ENCODE results near the gene CFAP210.

The CFAP210 gene

GRCh38 chr2:169729274-169729605, 35.0 kb upstream of the CFAP210 start:
- H3K9ac ChIP-seq (ENCODE audit: low read depth, low read length), result no peak overlapping the region
- peaks cover 10% of the 10 kb centered on the region for H3K27me3 ChIP-seq (ENCODE audit: control insufficient read depth, insufficient read depth, low read length)
- H3K4me3 ChIP-seq (ENCODE audit: low read depth, low read length), result no peak overlapping the region
- no peaks in the 10 kb centered on the region for H3K9me3 ChIP-seq (ENCODE audit: control insufficient read depth, insufficient read depth, low read length)
- no peak overlapping the region for H3K27ac ChIP-seq (ENCODE audit: low read depth, low read length)
- H3K36me3 ChIP-seq (ENCODE audit: control insufficient read depth, insufficient read depth, low read length), result no peaks in the 10 kb centered on the region
- peaks cover 4% of the 10 kb centered on the region; the same call in 1 of the 2 replicates for H3K4me1 ChIP-seq (ENCODE audit: control insufficient read depth, insufficient read depth, low read length)

GRCh38 chr2:169727065-169727464, 32.9 kb upstream of the CFAP210 start:
- Histone ChIP-seq H3K9ac (ENCODE audit: low read depth, low read length) (no peak overlapping the region), H3K27me3 (ENCODE audit: control insufficient read depth, insufficient read depth, low read length) (no peaks in the 10 kb centered on the region), H3K27ac (ENCODE audit: low read depth, low read length) (no peak overlapping the region), H3K36me3 (ENCODE audit: control insufficient read depth, insufficient read depth, low read length) (no peaks in the 10 kb centered on the region), H3K4me1 (ENCODE audit: control insufficient read depth, insufficient read depth, low read length) (no peaks in the 10 kb centered on the region), H3K4me3 (ENCODE audit: low read depth, low read length) (no peak overlapping the region), H3K9me3 (ENCODE audit: control insufficient read depth, insufficient read depth, low read length) (no peaks in the 10 kb centered on the region)

- H3K36me3 ChIP-seq (ENCODE audit: control insufficient read depth, insufficient read depth, low read length), result no peaks in the 10 kb centered on the region
- no peaks in the 10 kb centered on the region for H3K27me3 ChIP-seq (ENCODE audit: control insufficient read depth, insufficient read depth, low read length)
- H3K4me3 ChIP-seq (ENCODE audit: low read depth, low read length), result no peak overlapping the region
- no peaks in the 10 kb centered on the region for H3K4me1 ChIP-seq (ENCODE audit: control insufficient read depth, insufficient read depth, low read length)
- H3K27ac ChIP-seq (ENCODE audit: low read depth, low read length), result no peak overlapping the region
- H3K9me3 ChIP-seq (ENCODE audit: control insufficient read depth, insufficient read depth, low read length), result no peaks in the 10 kb centered on the region
- H3K9ac ChIP-seq (ENCODE audit: low read depth, low read length), result no peak overlapping the region
Measured at GRCh38 chr2:169721016-169721415, 26.8 kb upstream of the CFAP210 start.

GRCh38 chr2:169718930-169719504, 24.8 kb upstream of the CFAP210 start:
- no peaks in the 10 kb centered on the region for H3K27me3 ChIP-seq (ENCODE audit: control insufficient read depth, insufficient read depth, low read length)
- H3K36me3 ChIP-seq (ENCODE audit: control insufficient read depth, insufficient read depth, low read length), result no peaks in the 10 kb centered on the region
- H3K9ac ChIP-seq (ENCODE audit: low read depth, low read length), result no peak overlapping the region
- no peak overlapping the region for H3K27ac ChIP-seq (ENCODE audit: low read depth, low read length)
- H3K4me1 ChIP-seq (ENCODE audit: control insufficient read depth, insufficient read depth, low read length), result no peaks in the 10 kb centered on the region
- H3K9me3 ChIP-seq (ENCODE audit: control insufficient read depth, insufficient read depth, low read length), result no peaks in the 10 kb centered on the region
- H3K4me3 ChIP-seq (ENCODE audit: low read depth, low read length), result no peak overlapping the region

GRCh38 chr2:169717691-169718063, 23.5 kb upstream of the CFAP210 start:
- Histone ChIP-seq H3K27ac (ENCODE audit: low read depth, low read length) (no peak overlapping the region), H3K36me3 (ENCODE audit: control insufficient read depth, insufficient read depth, low read length) (no peaks in the 10 kb centered on the region), H3K27me3 (ENCODE audit: control insufficient read depth, insufficient read depth, low read length) (no peaks in the 10 kb centered on the region), H3K9me3 (ENCODE audit: control insufficient read depth, insufficient read depth, low read length) (no peaks in the 10 kb centered on the region), H3K4me1 (ENCODE audit: control insufficient read depth, insufficient read depth, low read length) (no peaks in the 10 kb centered on the region), H3K4me3 (ENCODE audit: low read depth, low read length) (no peak overlapping the region), H3K9ac (ENCODE audit: low read depth, low read length) (no peak overlapping the region)

GRCh38 chr2:169716938-169717690, 22.9 kb upstream of the CFAP210 start:
- H3K36me3 ChIP-seq (ENCODE audit: control insufficient read depth, insufficient read depth, low read length), result no peaks in the 10 kb centered on the region
- no peaks in the 10 kb centered on the region for H3K9me3 ChIP-seq (ENCODE audit: control insufficient read depth, insufficient read depth, low read length)
- no peaks in the 10 kb centered on the region for H3K27me3 ChIP-seq (ENCODE audit: control insufficient read depth, insufficient read depth, low read length)
- H3K4me1 ChIP-seq (ENCODE audit: control insufficient read depth, insufficient read depth, low read length), result no peaks in the 10 kb centered on the region
- H3K27ac ChIP-seq (ENCODE audit: low read depth, low read length), result no peak overlapping the region
- no peak overlapping the region for H3K4me3 ChIP-seq (ENCODE audit: low read depth, low read length)
- no peak overlapping the region for H3K9ac ChIP-seq (ENCODE audit: low read depth, low read length)

- H3K4me1 ChIP-seq (ENCODE audit: control insufficient read depth, insufficient read depth, low read length), result no peaks in the 10 kb centered on the region
- H3K4me3 ChIP-seq (ENCODE audit: low read depth, low read length), result no peak overlapping the region
- no peaks in the 10 kb centered on the region for H3K36me3 ChIP-seq (ENCODE audit: control insufficient read depth, insufficient read depth, low read length)
- 0 out of 2 replicates have a peak, but pooled peaks cover 2% of the 10 kb centered on the region for H3K9me3 ChIP-seq (ENCODE audit: control insufficient read depth, insufficient read depth, low read length)
- no peak overlapping the region for H3K9ac ChIP-seq (ENCODE audit: low read depth, low read length)
- H3K27me3 ChIP-seq (ENCODE audit: control insufficient read depth, insufficient read depth, low read length), result no peaks in the 10 kb centered on the region
- H3K27ac ChIP-seq (ENCODE audit: low read depth, low read length), result no peak overlapping the region
Measured at GRCh38 chr2:169716238-169716886, 22.2 kb upstream of the CFAP210 start.

- Histone ChIP-seq H3K27me3 (ENCODE audit: control insufficient read depth, insufficient read depth, low read length) (no peaks in the 10 kb centered on the region), H3K4me1 (ENCODE audit: control insufficient read depth, insufficient read depth, low read length) (no peaks in the 10 kb centered on the region), H3K4me3 (ENCODE audit: low read depth, low read length) (no peak overlapping the region), H3K36me3 (ENCODE audit: control insufficient read depth, insufficient read depth, low read length) (no peaks in the 10 kb centered on the region), H3K27ac (ENCODE audit: low read depth, low read length) (no peak overlapping the region), H3K9ac (ENCODE audit: low read depth, low read length) (no peak overlapping the region), H3K9me3 (ENCODE audit: control insufficient read depth, insufficient read depth, low read length) (0 out of 2 replicates have a peak, but pooled peaks cover 2% of the 10 kb centered on the region)
Measured at GRCh38 chr2:169715379-169716237, 21.4 kb upstream of the CFAP210 start.

GRCh38 chr2:169714699-169715098, 20.5 kb upstream of the CFAP210 start:
- no peak overlapping the region for H3K4me3 ChIP-seq (ENCODE audit: low read depth, low read length)
- H3K9me3 ChIP-seq (ENCODE audit: control insufficient read depth, insufficient read depth, low read length), result 0 out of 2 replicates have a peak, but pooled peaks cover 2% of the 10 kb centered on the region
- H3K36me3 ChIP-seq (ENCODE audit: control insufficient read depth, insufficient read depth, low read length), result peaks cover 3% of the 10 kb centered on the region; the same call in 1 of the 2 replicates
- no peak overlapping the region for H3K27ac ChIP-seq (ENCODE audit: low read depth, low read length)
- no peak overlapping the region for H3K9ac ChIP-seq (ENCODE audit: low read depth, low read length)
- H3K27me3 ChIP-seq (ENCODE audit: control insufficient read depth, insufficient read depth, low read length), result no peaks in the 10 kb centered on the region
- no peaks in the 10 kb centered on the region for H3K4me1 ChIP-seq (ENCODE audit: control insufficient read depth, insufficient read depth, low read length)

GRCh38 chr2:169713331-169713730, 19.1 kb upstream of the CFAP210 start:
- no peak overlapping the region for H3K9ac ChIP-seq (ENCODE audit: low read depth, low read length)
- no peak overlapping the region for H3K27ac ChIP-seq (ENCODE audit: low read depth, low read length)
- no peak overlapping the region for H3K4me3 ChIP-seq (ENCODE audit: low read depth, low read length)
- H3K36me3 ChIP-seq (ENCODE audit: control insufficient read depth, insufficient read depth, low read length), result peaks cover 3% of the 10 kb centered on the region; the same call in 1 of the 2 replicates
- H3K4me1 ChIP-seq (ENCODE audit: control insufficient read depth, insufficient read depth, low read length), result no peaks in the 10 kb centered on the region
- no peaks in the 10 kb centered on the region for H3K27me3 ChIP-seq (ENCODE audit: control insufficient read depth, insufficient read depth, low read length)
- 0 out of 2 replicates have a peak, but pooled peaks cover 2% of the 10 kb centered on the region for H3K9me3 ChIP-seq (ENCODE audit: control insufficient read depth, insufficient read depth, low read length)
